Muscle layer of colon (tissue), 2 donors: Measurements from ENCODE around the gene CUEDC1.

Experiments used
- H3K27ac ChIP-seq: one replicate; pipeline ENCODE4 v1.7.0; 2013; ENCODE audit warnings: low read depth, mild to moderate bottlenecking, low read length, moderate library complexity
- H3K27me3 ChIP-seq, 2 donors: one replicate each; pipeline ENCODE4 v1.7.0; 2013; ENCODE audit warnings: low read length in 2 of 2, mild to moderate bottlenecking in 2 of 2; ENCODE audit not compliant: insufficient read depth in 2 of 2, control insufficient read depth in 1 of 2
- H3K36me3 ChIP-seq: one replicate; pipeline ENCODE4 v1.7.0; 2013; ENCODE audit warnings: mild to moderate bottlenecking, low read length; ENCODE audit not compliant: insufficient read depth
- H3K4me1 ChIP-seq: one replicate; pipeline ENCODE4 v1.7.0; 2013; ENCODE audit warnings: mild to moderate bottlenecking, low read length; ENCODE audit not compliant: insufficient read depth
- H3K4me3 ChIP-seq, 2 donors: one replicate each; pipeline ENCODE4 v1.7.0; 2013; ENCODE audit warnings: low read length in 2 of 2, low read depth in 1 of 2, mild to moderate bottlenecking in 1 of 2, moderate library complexity in 1 of 2
- H3K9ac ChIP-seq: one replicate; pipeline ENCODE4 v1.7.0; 2013; ENCODE audit warnings: low read length
- H3K9me3 ChIP-seq: one replicate; pipeline ENCODE4 v1.7.0; 2013; ENCODE audit warnings: mild to moderate bottlenecking, low read length
- donor health status: abdominal sarcoma.
- donor health status: Adenocarcinoma of cecum.

Gene CUEDC1

GRCh38 chr17:57873261-57874057 is 81.8 kb downstream of the CUEDC1 start:
- Histone ChIP-seq H3K36me3 (peaks cover 68% of the 10 kb centered on the region), H3K4me3 (peak overlapping the region in 1 of 2 donors; percentile 10), H3K4me1 (peaks cover 84% of the 10 kb centered on the region), H3K27me3 (no peaks in the 10 kb centered on the region), H3K9me3 (no peaks in the 10 kb centered on the region), H3K9ac (peak overlapping the region; percentile 36), H3K27ac (peak overlapping the region; percentile 88)

- H3K27me3 ChIP-seq = no peaks in the 10 kb centered on the region
- no peak overlapping the region for H3K4me3 ChIP-seq
- H3K9me3 ChIP-seq = no peaks in the 10 kb centered on the region
- H3K27ac ChIP-seq = peak overlapping the region; percentile 53
- peaks cover 87% of the 10 kb centered on the region for H3K4me1 ChIP-seq
- H3K36me3 ChIP-seq = peaks cover 64% of the 10 kb centered on the region
- no peak overlapping the region for H3K9ac ChIP-seq
These were observed 82.7 kb downstream of the CUEDC1 start for GRCh38 chr17:57872536-57872935.

GRCh38 chr17:57871863-57872262 is 83.3 kb downstream of the CUEDC1 start:
- no peak overlapping the region for H3K4me3 ChIP-seq
- no peak overlapping the region for H3K9ac ChIP-seq
- peaks cover 65% of the 10 kb centered on the region for H3K36me3 ChIP-seq
- H3K4me1 ChIP-seq = peaks cover 88% of the 10 kb centered on the region
- H3K9me3 ChIP-seq = no peaks in the 10 kb centered on the region
- no peaks in the 10 kb centered on the region for H3K27me3 ChIP-seq
- peak overlapping the region; percentile 53 for H3K27ac ChIP-seq

GRCh38 chr17:57871155-57871554 is 84.1 kb downstream of the CUEDC1 start:
- no peak overlapping the region for H3K9ac ChIP-seq
- H3K27ac ChIP-seq = no peak overlapping the region
- H3K4me3 ChIP-seq = no peak overlapping the region
- H3K9me3 ChIP-seq = no peaks in the 10 kb centered on the region
- peaks cover 65% of the 10 kb centered on the region for H3K36me3 ChIP-seq
- H3K27me3 ChIP-seq = no peaks in the 10 kb centered on the region
- peaks cover 81% of the 10 kb centered on the region for H3K4me1 ChIP-seq

- Histone ChIP-seq H3K4me3 (no peak overlapping the region), H3K9me3 (no peaks in the 10 kb centered on the region), H3K9ac (no peak overlapping the region), H3K27me3 (no peaks in the 10 kb centered on the region), H3K27ac (no peak overlapping the region), H3K4me1 (peaks cover 72% of the 10 kb centered on the region), H3K36me3 (peaks cover 66% of the 10 kb centered on the region)
These were observed 85.0 kb downstream of the CUEDC1 start for GRCh38 chr17:57870283-57870635.

GRCh38 chr17:57869617-57870282 is 85.5 kb downstream of the CUEDC1 start:
- no peaks in the 10 kb centered on the region for H3K27me3 ChIP-seq
- H3K9ac ChIP-seq = peak overlapping the region; percentile 12
- peaks cover 66% of the 10 kb centered on the region for H3K36me3 ChIP-seq
- no peak overlapping the region for H3K4me3 ChIP-seq
- peak overlapping the region; percentile 96 for H3K27ac ChIP-seq
- H3K9me3 ChIP-seq = no peaks in the 10 kb centered on the region
- H3K4me1 ChIP-seq = peaks cover 67% of the 10 kb centered on the region

GRCh38 chr17:57868910-57869616 is 86.1 kb downstream of the CUEDC1 start:
- H3K9ac ChIP-seq = peak overlapping the region; percentile 12
- H3K27ac ChIP-seq = peak overlapping the region; percentile 96
- no peaks in the 10 kb centered on the region for H3K27me3 ChIP-seq
- peaks cover 66% of the 10 kb centered on the region for H3K36me3 ChIP-seq
- peak overlapping the region in 1 of 2 donors; percentile 6 for H3K4me3 ChIP-seq
- H3K9me3 ChIP-seq = no peaks in the 10 kb centered on the region
- peaks cover 62% of the 10 kb centered on the region for H3K4me1 ChIP-seq

- H3K4me3 ChIP-seq = peak overlapping the region in 1 of 2 donors; percentile 6
- no peaks in the 10 kb centered on the region for H3K27me3 ChIP-seq
- H3K36me3 ChIP-seq = peaks cover 63% of the 10 kb centered on the region
- H3K27ac ChIP-seq = peak overlapping the region; percentile 96
- H3K9ac ChIP-seq = peak overlapping the region; percentile 20
- peaks cover 59% of the 10 kb centered on the region for H3K4me1 ChIP-seq
- no peaks in the 10 kb centered on the region for H3K9me3 ChIP-seq
These were observed 87.0 kb downstream of the CUEDC1 start for GRCh38 chr17:57868007-57868909.

GRCh38 chr17:57867126-57867525 is 88.1 kb downstream of the CUEDC1 start:
- Histone ChIP-seq H3K27me3 (no peaks in the 10 kb centered on the region), H3K27ac (peak overlapping the region; percentile 96), H3K4me1 (peaks cover 59% of the 10 kb centered on the region), H3K36me3 (peaks cover 51% of the 10 kb centered on the region), H3K4me3 (no peak overlapping the region), H3K9ac (no peak overlapping the region), H3K9me3 (no peaks in the 10 kb centered on the region)

GRCh38 chr17:57866723-57867122 is 88.5 kb downstream of the CUEDC1 start:
- H3K36me3 ChIP-seq = peaks cover 47% of the 10 kb centered on the region
- H3K9ac ChIP-seq = no peak overlapping the region
- H3K9me3 ChIP-seq = no peaks in the 10 kb centered on the region
- peaks cover 56% of the 10 kb centered on the region for H3K4me1 ChIP-seq
- no peaks in the 10 kb centered on the region for H3K27me3 ChIP-seq
- no peak overlapping the region for H3K4me3 ChIP-seq
- H3K27ac ChIP-seq = peak overlapping the region; percentile 96
